Measurements from ENCODE around the gene CLDN8. TPM values are rescaled to one million over a fixed set of nuclear protein-coding genes. Genes with fewer than 3 reads are reported as not detected.

Gene CLDN8
- total RNA-seq, 1 donor from 2014 or later, result not detected

GRCh38 chr21:30227128-30227527 is 11.2 kb upstream of the CLDN8 start:
- Mint-ChIP-seq H3K27ac (ENCODE audit: unreplicated experiment) (no peak overlapping the region), H3K36me3 (ENCODE audit: low read depth) (no peaks in the 10 kb centered on the region), H3K27me3 (ENCODE audit: low read depth) (no peaks in the 10 kb centered on the region), H3K4me3 (no peak overlapping the region), H3K9me3 (peaks cover 5% of the 10 kb centered on the region), H3K4me1 (peaks cover 20% of the 10 kb centered on the region)
- TF ChIP-seq, protein P1, sequence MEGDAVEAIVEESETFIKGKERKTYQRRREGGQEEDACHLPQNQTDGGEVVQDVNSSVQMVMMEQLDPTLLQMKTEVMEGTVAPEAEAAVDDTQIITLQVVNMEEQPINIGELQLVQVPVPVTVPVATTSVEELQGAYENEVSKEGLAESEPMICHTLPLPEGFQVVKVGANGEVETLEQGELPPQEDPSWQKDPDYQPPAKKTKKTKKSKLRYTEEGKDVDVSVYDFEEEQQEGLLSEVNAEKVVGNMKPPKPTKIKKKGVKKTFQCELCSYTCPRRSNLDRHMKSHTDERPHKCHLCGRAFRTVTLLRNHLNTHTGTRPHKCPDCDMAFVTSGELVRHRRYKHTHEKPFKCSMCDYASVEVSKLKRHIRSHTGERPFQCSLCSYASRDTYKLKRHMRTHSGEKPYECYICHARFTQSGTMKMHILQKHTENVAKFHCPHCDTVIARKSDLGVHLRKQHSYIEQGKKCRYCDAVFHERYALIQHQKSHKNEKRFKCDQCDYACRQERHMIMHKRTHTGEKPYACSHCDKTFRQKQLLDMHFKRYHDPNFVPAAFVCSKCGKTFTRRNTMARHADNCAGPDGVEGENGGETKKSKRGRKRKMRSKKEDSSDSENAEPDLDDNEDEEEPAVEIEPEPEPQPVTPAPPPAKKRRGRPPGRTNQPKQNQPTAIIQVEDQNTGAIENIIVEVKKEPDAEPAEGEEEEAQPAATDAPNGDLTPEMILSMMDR (conservative IDR thresholded peaks at IDR 0.05), result no peak
- DNase-seq (ENCODE audit: low read depth, low spot score), result no peak

DNA sequence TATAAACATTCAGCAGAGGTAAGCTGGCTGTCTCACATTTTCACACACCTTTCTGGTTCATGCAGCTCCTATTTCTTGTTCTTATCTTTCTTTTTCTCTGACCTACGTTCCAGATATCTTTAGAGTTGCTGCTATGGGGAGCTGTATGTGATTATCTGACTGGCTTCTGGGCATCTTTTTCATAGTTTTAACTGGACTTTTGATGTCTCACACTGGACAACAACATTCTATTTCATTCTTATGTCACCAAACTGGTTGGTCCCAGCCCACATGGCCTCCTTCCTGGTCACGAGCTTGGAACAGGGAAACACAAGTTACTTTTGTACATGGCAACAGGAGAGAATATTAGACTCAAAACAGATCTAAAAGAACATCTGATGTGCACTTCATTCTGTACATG is 7.7 kb upstream of the CLDN8 start:
- Mint-ChIP-seq H3K4me1 (peaks cover 20% of the 10 kb centered on the region), H3K27me3 (ENCODE audit: low read depth) (no peaks in the 10 kb centered on the region), H3K27ac (ENCODE audit: unreplicated experiment) (peak overlapping the region; percentile 88), H3K9me3 (no peaks in the 10 kb centered on the region), H3K4me3 (no peak overlapping the region), H3K36me3 (ENCODE audit: low read depth) (no peaks in the 10 kb centered on the region)
- TF ChIP-seq, protein P1 (conservative IDR thresholded peaks at IDR 0.05), result no peak
- DNase-seq (ENCODE audit: low read depth, low spot score), result no peak

GRCh38 chr21:30222724-30223123 is 6.8 kb upstream of the CLDN8 start:
- TF ChIP-seq, protein P1 (conservative IDR thresholded peaks at IDR 0.05), result no peak

DNA sequence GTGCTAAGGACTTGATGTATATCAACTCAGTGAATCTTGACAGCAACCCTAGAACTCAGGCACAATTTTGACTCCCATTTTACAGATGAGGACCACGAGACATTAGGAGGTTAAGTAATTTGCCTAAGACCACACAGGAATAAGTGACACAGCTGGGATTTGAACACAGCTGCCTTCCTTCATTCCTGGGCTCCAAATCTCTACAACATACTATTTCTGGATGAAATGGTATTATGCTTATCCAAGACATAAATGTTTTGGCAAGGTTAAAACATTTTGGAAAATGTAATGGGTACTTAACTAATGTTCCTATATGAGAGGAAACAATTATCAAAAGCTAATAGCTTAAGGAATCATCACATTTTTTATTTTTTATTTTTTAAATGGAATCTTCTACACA is 4.8 kb downstream of the CLDN8 start:
- Mint-ChIP-seq H3K27ac (ENCODE audit: unreplicated experiment) (no peak overlapping the region), H3K4me1 (peaks cover 27% of the 10 kb centered on the region), H3K9me3 (peaks cover 2% of the 10 kb centered on the region), H3K36me3 (ENCODE audit: low read depth) (no peaks in the 10 kb centered on the region), H3K4me3 (no peak overlapping the region), H3K27me3 (ENCODE audit: low read depth) (no peaks in the 10 kb centered on the region)
- DNase-seq (ENCODE audit: low read depth, low spot score), result no peak
- TF ChIP-seq, protein P1 (conservative IDR thresholded peaks at IDR 0.05), result no peak

More at GRCh38 chr21:30222724-30223123, 6.8 kb upstream of the CLDN8 start:
- Mint-ChIP-seq H3K9me3 (no peaks in the 10 kb centered on the region), H3K4me3 (no peak overlapping the region), H3K4me1 (peaks cover 13% of the 10 kb centered on the region), H3K27ac (ENCODE audit: unreplicated experiment) (no peak overlapping the region), H3K36me3 (ENCODE audit: low read depth) (no peaks in the 10 kb centered on the region), H3K27me3 (ENCODE audit: low read depth) (no peaks in the 10 kb centered on the region)
- DNase-seq (ENCODE audit: low read depth, low spot score), result no peak

DNA sequence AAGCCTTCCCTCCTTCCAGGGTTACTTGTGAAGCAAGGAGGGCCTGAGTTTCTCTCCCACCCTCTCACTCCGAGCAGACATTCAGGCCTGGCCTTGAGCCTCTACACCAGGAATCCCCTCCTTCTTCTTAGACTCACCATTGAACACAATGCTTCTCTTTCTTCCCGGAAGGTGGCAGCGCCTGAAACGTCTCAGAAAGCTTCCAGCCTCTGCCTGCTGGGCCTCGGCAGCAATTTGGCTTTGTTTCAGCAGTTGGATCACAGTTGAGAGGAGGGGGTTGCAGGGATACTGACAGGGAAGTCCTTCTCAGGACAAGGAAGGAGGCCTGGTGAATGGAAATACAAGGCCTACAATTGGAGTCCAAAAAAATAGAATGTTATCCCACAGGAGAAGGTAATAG is 6.3 kb downstream of the CLDN8 start:
- H3K4me1 Mint-ChIP-seq, result peaks cover 27% of the 10 kb centered on the region
- no peak overlapping the region for H3K4me3 Mint-ChIP-seq
- TF ChIP-seq, protein P1 (conservative IDR thresholded peaks at IDR 0.05), result no peak
- H3K9me3 Mint-ChIP-seq, result peaks cover 2% of the 10 kb centered on the region
- H3K27me3 Mint-ChIP-seq (ENCODE audit: low read depth), result no peaks in the 10 kb centered on the region
- H3K27ac Mint-ChIP-seq (ENCODE audit: unreplicated experiment), result peak overlapping the region; percentile 9
- H3K36me3 Mint-ChIP-seq (ENCODE audit: low read depth), result no peaks in the 10 kb centered on the region
- peak; percentile 14 for DNase-seq (ENCODE audit: low read depth, low spot score)

DNA sequence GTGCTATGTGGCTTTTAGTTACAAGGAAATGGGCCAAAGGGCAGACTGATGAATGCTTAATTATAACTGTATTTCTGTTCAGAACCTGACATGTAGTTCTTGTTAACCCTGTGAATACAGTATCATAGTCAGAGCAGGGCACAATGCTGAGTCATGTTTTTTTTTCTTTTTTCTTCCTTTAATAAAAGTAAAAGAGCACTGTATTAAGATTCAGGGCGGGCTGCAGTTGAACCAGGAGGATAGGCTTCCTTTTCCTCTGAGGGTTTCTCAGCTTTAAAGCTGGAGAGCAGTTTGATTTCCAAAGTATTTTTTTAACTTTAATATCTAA is 8.7 kb downstream of the CLDN8 start:
- DNase-seq (ENCODE audit: low read depth, low spot score), result no peak
- H3K4me3 Mint-ChIP-seq, result no peak overlapping the region
- TF ChIP-seq, protein P1 (conservative IDR thresholded peaks at IDR 0.05), result no peak
- H3K27me3 Mint-ChIP-seq (ENCODE audit: low read depth), result peaks cover 2% of the 10 kb centered on the region
- H3K9me3 Mint-ChIP-seq, result peaks cover 2% of the 10 kb centered on the region
- H3K36me3 Mint-ChIP-seq (ENCODE audit: low read depth), result no peaks in the 10 kb centered on the region
- H3K27ac Mint-ChIP-seq (ENCODE audit: unreplicated experiment), result peak overlapping the region; percentile 96
- H3K4me1 Mint-ChIP-seq, result peaks cover 27% of the 10 kb centered on the region
